HepG2 (cell line): ENCODE data around the gene TRPC1. TPM values are rescaled to one million over a fixed set of nuclear protein-coding genes. Genes with fewer than 3 reads are reported as not detected.

ENCODE experiments used
- DMAP1 ChIP-seq: IDR thresholded peaks from 2 replicates; pipeline ENCODE4 v1.6.1; 2016
- DNMT1 ChIP-seq: sonication (generic); formaldehyde crosslinking; IDR thresholded peaks from 2 replicates; pipeline ENCODE4 v1.5.1; 2020; ENCODE audit warnings: mild to moderate bottlenecking, missing genetic modification reagents
- IRF9 ChIP-seq: sonication (generic); formaldehyde crosslinking; IDR thresholded peaks from 2 replicates; pipeline ENCODE4 v1.8.0; 2022; ENCODE audit warnings: missing genetic modification reagents, mild to moderate bottlenecking, borderline replicate concordance
- KLF6 ChIP-seq: IDR thresholded peaks from 2 replicates; pipeline ENCODE4 v1.8.0; 2016; ENCODE audit warnings: missing biosample characterization, missing genetic modification reagents
- MATR3 ChIP-seq: sonication (generic); formaldehyde crosslinking; IDR thresholded peaks from 2 replicates; pipeline ENCODE4 v1.4.0; 2020; ENCODE audit warnings: missing genetic modification reagents
- SNRNP70 ChIP-seq: fragments of 200-400 bp; formaldehyde crosslinking; IDR thresholded peaks from 2 replicates; pipeline ENCODE4 v1.6.1; 2017; ENCODE audit warnings: mild to moderate bottlenecking, low read depth, low read length, moderate library complexity
- STAT6 ChIP-seq: sonication (generic); formaldehyde crosslinking; IDR thresholded peaks from 2 replicates; pipeline ENCODE4 v1.4.0; 2020; ENCODE audit warnings: missing genetic modification reagents, mild to moderate bottlenecking, borderline replicate concordance
- TBL1XR1 ChIP-seq: fragments of 150-350 bp; IDR thresholded peaks from 2 replicates; pipeline ENCODE4 v1.6.1; 2014; ENCODE audit warnings: borderline replicate concordance, low read length; ENCODE audit not compliant: partially characterized antibody
- ZBTB37 ChIP-seq: sonication (generic); formaldehyde crosslinking; IDR thresholded peaks from 2 replicates; pipeline ENCODE4 v1.4.0; 2020; ENCODE audit warnings: mild to moderate bottlenecking, missing genetic modification reagents
- ZFP90 ChIP-seq: sonication (generic); formaldehyde crosslinking; IDR thresholded peaks from 2 replicates; pipeline ENCODE4 v1.8.0; 2022; ENCODE audit warnings: missing genetic modification reagents, mild to moderate bottlenecking, inconsistent platforms, borderline replicate concordance
- ZNF547 ChIP-seq: sonication (generic); formaldehyde crosslinking; IDR thresholded peaks from 2 replicates; pipeline ENCODE4 v1.5.1; 2020; ENCODE audit warnings: mild to moderate bottlenecking, missing genetic modification reagents
- ZNF646 ChIP-seq: sonication (generic); formaldehyde crosslinking; IDR thresholded peaks from 2 replicates; pipeline ENCODE4 v1.9.0; 2021; ENCODE audit warnings: mild to moderate bottlenecking, missing genetic modification reagents
- ZNF781 ChIP-seq: sonication (generic); formaldehyde crosslinking; IDR thresholded peaks from 2 replicates; pipeline ENCODE4 v1.5.1; 2020; ENCODE audit warnings: borderline replicate concordance, mild to moderate bottlenecking, missing genetic modification reagents; ENCODE audit errors: not compliant biosample characterization
- polyA plus RNA-seq, 8 experiments: library from polyadenylated mRNA; depleted of rRNA in 3 of 8; stranded (reverse) in 7 of 8; unstranded in 1 of 8; fragments of >200 nt; fragmentation: Illumina TruSeq in 4 of 8; extraction: Trizol in 4 of 8; gene quantifications; 2 replicates each; pipeline versions ENCODE4 v1.2.1 to v1.2.3, GENCODE V29; 2011 to 2016; ENCODE audit warnings: low read depth in 4 of 8, missing spikeins in 1 of 8, mixed read lengths in 1 of 8; ENCODE audit not compliant: insufficient read depth in 1 of 8
- total RNA-seq, 5 experiments: library from RNA; depleted of rRNA; stranded (reverse); fragments of >200 nt; fragmentation: Illumina TruSeq; extraction: Trizol; gene quantifications; 2 replicates each; pipeline ENCODE4 v1.2.3, GENCODE V29; 2016; ENCODE audit warnings: low read depth in 1 of 5

Gene TRPC1
- total and polyA plus RNA-seq, 2 of the 13 experiments (the other 11 are each of a cell fraction or from before 2014, with no cell fraction given) = 10.8 to 13.1 TPM

GRCh38 chr3:142724682-142725356 is 985 bp downstream of the TRPC1 start (continued):
- no peak for TF ChIP-seq ZFP90 (CRISPR knock-in tag)
- no peak for TF ChIP-seq TBL1XR1
- no peak for TF ChIP-seq ZBTB37 (CRISPR knock-in tag)
- TF ChIP-seq STAT6 = no peak; the same call in 1 of the 2 replicates
- TF ChIP-seq SNRNP70 = no peak
- peak; percentile 69; the same call in 1 of the 2 replicates for TF ChIP-seq DMAP1 (CRISPR knock-in tag)
- 0 out of 2 replicates have a peak, but pooled peaks have one; percentile 9 for TF ChIP-seq KLF6
- TF ChIP-seq DNMT1 (CRISPR knock-in tag) = 0 out of 2 replicates have a peak, but pooled peaks have one; percentile 8
- no peak for TF ChIP-seq ZNF646
- TF ChIP-seq ZNF547 (CRISPR knock-in tag) = peak; percentile 61; the same call in 1 of the 2 replicates
- peak; percentile 39 for TF ChIP-seq ZNF781 (CRISPR knock-in tag)
- TF ChIP-seq IRF9 (CRISPR knock-in tag) = peak; percentile 83; the same call in 1 of the 2 replicates
- no peak for TF ChIP-seq MATR3 (CRISPR knock-in tag)
